ENCODE data around the gene MEOX1.

DNA sequence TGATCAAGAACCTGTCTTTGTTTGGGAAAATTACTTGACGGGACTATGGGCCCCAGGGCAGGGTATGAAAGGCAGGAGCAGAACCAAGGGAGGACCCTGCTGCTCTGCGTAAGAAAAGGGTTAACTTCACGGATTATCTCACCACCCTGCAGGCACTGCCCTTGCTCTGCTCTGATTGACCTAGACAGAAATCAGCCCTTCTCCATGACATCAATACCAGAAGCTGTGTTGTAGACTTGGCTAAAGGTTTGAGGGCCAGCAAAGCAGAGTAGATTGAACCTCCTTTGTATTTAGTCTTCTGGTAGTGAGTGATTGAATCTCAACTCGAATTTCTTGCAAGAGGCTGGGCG, 62.7 kb downstream of the MEOX1 start:
- TF ChIP-seq POLR2AphosphoS5 (IDR thresholded peaks at IDR 0.05) = no peak
- TF ChIP-seq POLR2A (IDR thresholded peaks at IDR 0.05) = no peak
- TF ChIP-seq, protein P1, sequence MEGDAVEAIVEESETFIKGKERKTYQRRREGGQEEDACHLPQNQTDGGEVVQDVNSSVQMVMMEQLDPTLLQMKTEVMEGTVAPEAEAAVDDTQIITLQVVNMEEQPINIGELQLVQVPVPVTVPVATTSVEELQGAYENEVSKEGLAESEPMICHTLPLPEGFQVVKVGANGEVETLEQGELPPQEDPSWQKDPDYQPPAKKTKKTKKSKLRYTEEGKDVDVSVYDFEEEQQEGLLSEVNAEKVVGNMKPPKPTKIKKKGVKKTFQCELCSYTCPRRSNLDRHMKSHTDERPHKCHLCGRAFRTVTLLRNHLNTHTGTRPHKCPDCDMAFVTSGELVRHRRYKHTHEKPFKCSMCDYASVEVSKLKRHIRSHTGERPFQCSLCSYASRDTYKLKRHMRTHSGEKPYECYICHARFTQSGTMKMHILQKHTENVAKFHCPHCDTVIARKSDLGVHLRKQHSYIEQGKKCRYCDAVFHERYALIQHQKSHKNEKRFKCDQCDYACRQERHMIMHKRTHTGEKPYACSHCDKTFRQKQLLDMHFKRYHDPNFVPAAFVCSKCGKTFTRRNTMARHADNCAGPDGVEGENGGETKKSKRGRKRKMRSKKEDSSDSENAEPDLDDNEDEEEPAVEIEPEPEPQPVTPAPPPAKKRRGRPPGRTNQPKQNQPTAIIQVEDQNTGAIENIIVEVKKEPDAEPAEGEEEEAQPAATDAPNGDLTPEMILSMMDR (IDR thresholded peaks at IDR 0.05) = no peak
- TF ChIP-seq EP300 (IDR thresholded peaks at IDR 0.05) = no peak
